Endometrial microvascular endothelial cells (primary cell): Measurements from ENCODE around the gene AUP1. TPM values are rescaled to one million over a fixed set of nuclear protein-coding genes. Genes with fewer than 3 reads are reported as not detected.
"Not testable (repeated sequence)": the region's sequence is repeated elsewhere in the genome, so short reads cannot be mapped to it uniquely, and the experiment has no call there.

Experiments used
- in situ Hi-C: cut with HindIII; loops from 2 replicates; pipeline ENCODE4 v1.10.0; 2017; ENCODE audit warnings: low sequenced_read_pairs, low pct_unique_long_range_greater_than_20kb; ENCODE audit errors: inconsistent ontology term
- total RNA-seq: library from RNA; depleted of rRNA; stranded (reverse); fragments of >200 nt; gene quantifications from one replicate; pipeline ENCODE4 v1.2.3, GENCODE V29; 2015; ENCODE audit errors: inconsistent ontology term

The AUP1 gene
- 135 TPM for total RNA-seq

- in situ Hi-C loops: no loop called here
These were observed at the start of gene AUP1, which contains the start of gene HTRA2 for GRCh38 chr2:74529357-74530238. Gene AUP1 (minus strand): TSS chr2:74529706. CDS start chr2:74529629, 77 bp downstream. Gene HTRA2 (plus strand): TSS chr2:74529933. CDS start chr2:74530007, 74 bp downstream.

GRCh38 chr2:74578408-74578807 lies 48.9 kb upstream of the AUP1 start:
- in situ Hi-C loops: no loop called here

- in situ Hi-C loops: no loop called here
These were observed 47.9 kb upstream of the AUP1 start for GRCh38 chr2:74577448-74577847.

- in situ Hi-C loops: no loop called here
These were observed 47.3 kb upstream of the AUP1 start for GRCh38 chr2:74576863-74577229.

GRCh38 chr2:74576211-74576862 lies 46.8 kb upstream of the AUP1 start:
- in situ Hi-C loops: no loop called here

GRCh38 chr2:74575320-74575719 lies 45.8 kb upstream of the AUP1 start:
- in situ Hi-C loops: no loop called here

- in situ Hi-C loops: no loop called here
These were observed 44.4 kb upstream of the AUP1 start for GRCh38 chr2:74573747-74574562.

GRCh38 chr2:74572178-74572925 lies 42.8 kb upstream of the AUP1 start:
- in situ Hi-C loops: no loop called here

GRCh38 chr2:74571058-74571457 lies 41.6 kb upstream of the AUP1 start:
- in situ Hi-C loops: no loop called here

GRCh38 chr2:74569686-74570085 lies 40.2 kb upstream of the AUP1 start:
- in situ Hi-C loops: no loop called here

GRCh38 chr2:74567881-74568280 lies 38.4 kb upstream of the AUP1 start:
- in situ Hi-C loops: no loop called here

GRCh38 chr2:74566754-74567085 lies 37.2 kb upstream of the AUP1 start:
- in situ Hi-C loops: no loop called here

GRCh38 chr2:74566076-74566753 lies 36.7 kb upstream of the AUP1 start:
- in situ Hi-C loops: no loop called here

GRCh38 chr2:74564222-74564621 lies 34.7 kb upstream of the AUP1 start:
- in situ Hi-C loops: no loop called here

GRCh38 chr2:74562126-74562775 lies 32.7 kb upstream of the AUP1 start:
- in situ Hi-C loops: no loop called here

- in situ Hi-C loops: not testable (repeated sequence)
These were observed 31.5 kb upstream of the AUP1 start for GRCh38 chr2:74561022-74561421.

GRCh38 chr2:74560591-74560990 lies 31.1 kb upstream of the AUP1 start:
- in situ Hi-C loops: no loop called here

- in situ Hi-C loops: no loop called here
These were observed 30.4 kb upstream of the AUP1 start for GRCh38 chr2:74559912-74560311.
